CD4-positive, CD25-positive, alpha-beta regulatory T cell (primary cell): ENCODE measurements around the gene SLC12A4. TPM values are rescaled to one million over a fixed set of nuclear protein-coding genes. Genes with fewer than 3 reads are reported as not detected.
A peak's percentile ranks its signal among the peaks of the same experiment; 100 is the strongest.

Experiments used
- ATAC-seq, 2 donors: fragments of 150-1000 bp; cut with Tn5 transposase; one replicate each; pipeline ENCODE4 v1.10.0; 2021; ENCODE audit warnings: low read depth in 2 of 2, moderate number of reproducible peaks in 2 of 2, moderate library complexity in 1 of 2
- DNase-seq, 3 donors: peaks; one replicate each; pipeline versions ENCODE4 v3.0.0 to v3.0.0-alpha.2; 2012 to 2022; ENCODE audit warnings: mixed read lengths in 1 of 3
- H3K27ac ChIP-seq: one replicate; pipeline ENCODE4 v1.7.0; 2013; ENCODE audit warnings: mild to moderate bottlenecking, low read length; ENCODE audit not compliant: insufficient read depth, poor library complexity, severe bottlenecking
- H3K27me3 ChIP-seq: one replicate; pipeline ENCODE4 v1.7.0; 2013; ENCODE audit warnings: low read length; ENCODE audit not compliant: control insufficient read depth, insufficient read depth
- H3K36me3 ChIP-seq: one replicate; pipeline ENCODE4 v1.7.0; 2013; ENCODE audit warnings: mild to moderate bottlenecking, low read length, moderate library complexity; ENCODE audit not compliant: control insufficient read depth, insufficient read depth
- H3K4me1 ChIP-seq: 2 replicates; pipeline ENCODE4 v1.7.0; 2013; ENCODE audit warnings: mild to moderate bottlenecking, low read length; ENCODE audit not compliant: insufficient read depth, control insufficient read depth, poor library complexity, severe bottlenecking
- H3K4me3 ChIP-seq: one replicate; pipeline ENCODE4 v1.7.0; 2013; ENCODE audit warnings: low read depth, mild to moderate bottlenecking, low read length, moderate library complexity
- H3K9me3 ChIP-seq, 2 experiments: 1 replicate in 1 of 2; 2 replicates in 1 of 2; pipeline ENCODE4 v1.7.0; 2013; ENCODE audit warnings: low read length in 2 of 2, mild to moderate bottlenecking in 1 of 2, moderate library complexity in 1 of 2; ENCODE audit not compliant: control insufficient read depth in 2 of 2
- H3K27ac Mint-ChIP-seq, 3 donors: one replicate each; pipeline ENCODE4 v1.8.0; 2020 to 2022; ENCODE audit warnings: mild to moderate bottlenecking in 3 of 3, mixed read lengths in 3 of 3, moderate library complexity in 2 of 3
- H3K27me3 Mint-ChIP-seq: one replicate; pipeline ENCODE4 v1.8.0; 2022; ENCODE audit warnings: mild to moderate bottlenecking, mixed read lengths
- H3K36me3 Mint-ChIP-seq: one replicate; pipeline ENCODE4 v1.8.0; 2020; ENCODE audit warnings: mixed read lengths
- H3K4me1 Mint-ChIP-seq, 4 donors: one replicate each; pipeline ENCODE4 v1.8.0; 2020 to 2022; ENCODE audit warnings: mixed read lengths in 4 of 4, mild to moderate bottlenecking in 1 of 4
- H3K4me3 Mint-ChIP-seq, 4 donors: one replicate each; pipeline ENCODE4 v1.8.0; 2020 to 2022; ENCODE audit warnings: mild to moderate bottlenecking in 4 of 4, mixed read lengths in 4 of 4, moderate library complexity in 3 of 4
- H3K9me3 Mint-ChIP-seq, 7 donors: one replicate each; pipeline ENCODE4 v1.8.0; 2020 to 2022; ENCODE audit warnings: mixed read lengths in 7 of 7, mild to moderate bottlenecking in 3 of 7, moderate library complexity in 2 of 7
- polyA plus RNA-seq, 4 donors: library from polyadenylated mRNA; unstranded; fragments of 300-500 nt; fragmentation: Illumina TruSeq; gene quantifications; one replicate each; pipeline ENCODE4 v1.2.3, GENCODE V29; 2021
- total RNA-seq: library from RNA; stranded (reverse); gene quantifications from one replicate; pipeline ENCODE4 v1.2.3, GENCODE V29; 2022

Gene SLC12A4
- total and polyA plus RNA-seq, 5 donors from 2014 or later = 5.0 to 30.4 (median 6.4) TPM

DNA sequence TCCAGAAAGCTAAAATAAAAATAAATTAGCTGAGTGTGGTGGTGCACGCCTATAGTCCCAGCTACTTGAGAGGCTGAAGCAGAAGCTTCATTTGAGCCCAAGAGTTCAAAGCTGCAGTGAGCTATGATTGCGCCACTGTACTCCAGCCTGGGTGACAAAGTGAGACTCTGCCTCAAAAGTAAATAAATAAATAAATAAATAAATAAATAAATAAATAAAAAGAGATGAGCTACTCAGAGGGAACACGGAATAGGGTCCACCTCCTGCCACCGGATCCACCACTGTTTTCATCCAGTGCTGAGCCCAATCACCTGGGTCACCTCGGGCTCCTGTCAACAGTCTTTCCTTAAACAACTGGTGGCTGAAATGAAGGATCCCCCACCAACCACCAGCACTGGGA lies 18.5 kb upstream of the SLC12A4 start:
- Histone ChIP-seq H3K9me3 (no peaks in the 10 kb centered on the region), H3K27ac (no peak overlapping the region), H3K4me3 (no peak overlapping the region), H3K27me3 (no peaks in the 10 kb centered on the region), H3K36me3 (no peaks in the 10 kb centered on the region), H3K4me1 (peaks cover 19% of the 10 kb centered on the region)
- peaks cover 3% of the 10 kb centered on the region for H3K36me3 Mint-ChIP-seq
- H3K4me1 Mint-ChIP-seq = peaks cover 0 to 38% (median 21%) of the 10 kb centered on the region in 4 donors
- H3K9me3 Mint-ChIP-seq = no peaks in the 10 kb centered on the region
- no peak overlapping the region for H3K4me3 Mint-ChIP-seq
- no peaks in the 10 kb centered on the region for H3K27me3 Mint-ChIP-seq
- no peak for DNase-seq
- peak overlapping the region in 1 of 3 donors; percentile 52 for H3K27ac Mint-ChIP-seq
- ATAC-seq = no peak

DNA sequence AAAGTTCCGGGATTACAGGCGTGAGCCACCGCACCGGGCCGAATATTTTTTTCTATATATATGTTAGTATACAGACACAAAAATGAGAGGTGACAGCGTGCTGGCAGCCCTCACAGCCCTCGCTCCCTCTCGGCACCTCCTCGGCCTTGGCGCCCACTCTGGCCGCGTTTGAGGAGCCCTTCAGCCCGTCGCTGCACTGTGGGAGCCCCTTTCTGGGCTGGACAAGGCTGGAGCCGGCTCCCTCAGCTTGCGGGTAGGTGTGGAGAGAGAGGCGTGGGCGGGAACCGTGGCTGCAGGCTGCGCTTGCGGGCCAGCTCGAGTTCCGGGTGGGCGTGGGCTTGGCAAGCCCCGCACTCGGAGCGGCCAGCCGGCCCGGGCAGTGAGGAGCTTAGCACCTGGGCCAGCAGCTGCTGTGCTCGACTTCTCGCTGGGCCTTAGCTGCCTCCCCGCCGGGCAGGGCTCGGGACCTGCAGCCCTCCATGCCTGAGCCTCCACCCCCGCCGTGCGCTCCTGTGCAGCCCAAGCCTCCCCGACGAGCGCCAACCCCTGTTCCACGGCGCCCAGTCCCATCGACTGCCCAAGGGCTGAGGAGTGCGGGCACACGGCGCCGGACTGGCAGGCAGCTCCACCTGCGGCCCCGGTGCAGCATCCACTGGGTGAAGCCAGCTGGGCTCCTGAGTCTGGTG lies 13.7 kb upstream of the SLC12A4 start:
- Histone ChIP-seq H3K27ac (no peak overlapping the region), H3K4me3 (no peak overlapping the region), H3K9me3 (no peaks in the 10 kb centered on the region), H3K36me3 (no peaks in the 10 kb centered on the region), H3K4me1 (peaks cover 19% of the 10 kb centered on the region), H3K27me3 (no peaks in the 10 kb centered on the region)
- H3K4me3 Mint-ChIP-seq = no peak overlapping the region
- no peaks in the 10 kb centered on the region for H3K36me3 Mint-ChIP-seq
- no peaks in the 10 kb centered on the region for H3K27me3 Mint-ChIP-seq
- H3K27ac Mint-ChIP-seq = no peak overlapping the region
- ATAC-seq (no peak), DNase-seq (no peak)
- H3K9me3 Mint-ChIP-seq = no peaks in the 10 kb centered on the region
- H3K4me1 Mint-ChIP-seq = peaks cover 0 to 27% (median 14%) of the 10 kb centered on the region in 4 donors

DNA sequence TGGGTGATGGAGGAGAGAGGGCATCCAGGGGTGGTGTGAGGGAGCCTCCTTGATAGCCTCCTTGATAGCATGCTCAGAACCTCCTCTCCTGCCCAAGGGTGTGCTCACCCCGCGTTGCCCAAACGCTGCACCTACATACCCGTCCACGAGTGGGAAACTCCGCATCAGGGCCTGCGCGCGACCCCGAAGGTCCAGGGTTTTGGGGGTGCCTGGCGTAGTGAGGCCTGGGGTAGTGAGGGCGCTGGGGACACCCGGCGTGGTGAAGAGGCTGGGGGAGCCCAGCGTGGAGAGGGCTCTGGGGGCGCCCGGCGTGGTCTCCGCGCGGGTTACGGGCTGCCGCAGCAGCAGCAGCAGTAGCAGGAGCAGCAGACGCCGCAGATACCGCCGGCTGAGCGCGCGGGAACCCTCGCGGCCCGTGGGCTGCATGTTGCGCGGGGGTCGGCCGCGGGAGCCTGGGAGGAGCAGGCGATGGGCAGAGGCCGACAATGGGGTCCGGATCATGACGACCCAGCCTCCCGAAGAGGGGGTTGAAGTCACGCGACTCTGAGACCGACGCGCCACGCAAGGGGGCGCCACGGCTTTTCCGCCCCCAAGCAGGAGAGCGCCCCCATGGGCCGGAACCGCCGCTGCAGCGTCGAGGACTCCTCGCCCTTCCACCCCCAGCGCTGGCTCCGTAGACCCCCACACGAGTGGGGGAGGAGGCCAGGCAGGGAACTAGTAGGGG lies 11.7 kb upstream of the SLC12A4 start, which contains the start of gene DPEP3:
TSS of gene DPEP3 (minus strand) at position 545 of the 724 bp plus-strand sequence. CDS start at position 426, 119 bp downstream.
- H3K27ac Mint-ChIP-seq = peak within 1 kb of the TSS in 1 of 3 donors; percentile 52
- H3K9me3 Mint-ChIP-seq = no peaks in the 10 kb centered on the region
- Histone ChIP-seq H3K4me3 (no peak within 1 kb of the TSS), H3K27me3 (no peaks in the 10 kb centered on the region), H3K4me1 (peaks cover 19% of the 10 kb centered on the region), H3K36me3 (no peaks in the 10 kb centered on the region), H3K9me3 (no peaks in the 10 kb centered on the region), H3K27ac (no peak within 1 kb of the TSS)
- H3K27me3 Mint-ChIP-seq = no peaks in the 10 kb centered on the region
- no peak within 1 kb of the TSS for H3K4me3 Mint-ChIP-seq
- H3K4me1 Mint-ChIP-seq = peaks cover 0 to 27% (median 13%) of the 10 kb centered on the region in 4 donors
- H3K36me3 Mint-ChIP-seq = no peaks in the 10 kb centered on the region
- ATAC-seq (no peak), DNase-seq (no peak)

DNA sequence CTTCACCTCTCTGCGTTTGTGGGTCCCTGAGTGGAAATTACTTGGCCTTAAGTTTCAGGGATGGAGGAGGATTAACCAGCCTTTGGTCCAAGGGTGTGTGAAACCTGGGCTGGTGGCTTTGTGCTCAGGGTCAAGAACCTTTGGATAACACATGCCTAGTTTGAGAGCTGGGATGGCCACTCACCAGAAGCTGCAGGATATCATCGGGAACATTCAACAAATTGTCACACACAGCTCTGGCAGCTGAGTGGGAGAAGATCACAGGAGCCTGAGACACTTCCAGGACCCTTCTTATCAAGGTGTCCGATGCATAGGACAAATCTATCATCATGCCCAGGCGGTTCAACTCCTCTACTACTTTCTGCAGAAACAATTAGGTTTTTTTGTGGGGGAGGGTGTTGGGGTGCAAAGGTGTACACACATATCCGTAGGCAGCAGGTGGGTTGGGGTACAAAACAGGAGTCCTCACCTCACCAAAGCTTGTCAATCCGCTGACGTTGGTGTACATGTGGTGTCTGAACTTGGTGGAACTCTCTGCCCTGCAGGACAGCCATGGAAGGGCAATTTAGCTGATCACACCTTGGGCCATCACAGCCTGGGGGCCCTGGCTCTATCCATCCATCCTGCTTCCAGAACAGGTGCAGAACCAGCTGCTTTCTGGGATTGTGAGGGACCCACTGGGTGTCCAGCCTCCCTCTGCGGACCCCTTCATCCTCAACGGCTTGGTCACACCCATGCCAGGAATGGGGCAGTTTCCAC lies 9.2 kb upstream of the SLC12A4 start:
- no peaks in the 10 kb centered on the region for H3K9me3 Mint-ChIP-seq
- DNase-seq = no peak

DNA sequence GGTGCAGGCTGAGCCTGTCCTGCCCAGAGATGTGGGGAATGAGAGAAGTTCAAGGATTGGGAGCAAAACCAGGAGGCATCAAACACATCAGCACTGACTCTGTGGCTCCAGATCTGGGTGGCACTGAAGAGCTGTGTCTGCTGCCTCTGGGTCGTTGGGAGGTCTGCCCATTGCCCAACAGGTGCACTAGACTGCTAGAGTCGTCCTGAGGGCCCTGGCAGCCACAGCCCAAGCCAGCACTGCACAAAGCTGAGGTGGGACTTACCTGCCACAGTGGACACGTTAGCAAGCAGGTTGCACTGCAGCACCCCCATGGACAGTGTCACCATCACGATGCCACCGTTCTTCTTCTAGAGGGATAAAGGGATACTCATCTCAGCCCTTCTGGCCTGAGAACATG lies 8.6 kb upstream of the SLC12A4 start:
- H3K4me1 Mint-ChIP-seq = no peaks in the 10 kb centered on the region
- Histone ChIP-seq H3K27me3 (no peaks in the 10 kb centered on the region), H3K36me3 (no peaks in the 10 kb centered on the region), H3K27ac (no peak overlapping the region), H3K9me3 (no peaks in the 10 kb centered on the region), H3K4me3 (no peak overlapping the region), H3K4me1 (no peaks in the 10 kb centered on the region)
- no peak overlapping the region for H3K4me3 Mint-ChIP-seq
- no peaks in the 10 kb centered on the region for H3K36me3 Mint-ChIP-seq
- H3K9me3 Mint-ChIP-seq = no peaks in the 10 kb centered on the region
- H3K27me3 Mint-ChIP-seq = peaks cover 5% of the 10 kb centered on the region
- H3K27ac Mint-ChIP-seq = no peak overlapping the region
- DNase-seq (no peak), ATAC-seq (no peak)

More for the DNA sequence above, 9.2 kb upstream of the SLC12A4 start:
- Histone ChIP-seq H3K4me3 (no peak overlapping the region), H3K36me3 (no peaks in the 10 kb centered on the region), H3K27ac (no peak overlapping the region), H3K4me1 (no peaks in the 10 kb centered on the region), H3K27me3 (no peaks in the 10 kb centered on the region), H3K9me3 (no peaks in the 10 kb centered on the region)
- H3K27ac Mint-ChIP-seq = no peak overlapping the region
- peaks cover 0 to 3% (median 0%) of the 10 kb centered on the region in 4 donors for H3K4me1 Mint-ChIP-seq
- no peak for ATAC-seq
- H3K27me3 Mint-ChIP-seq = peaks cover 5% of the 10 kb centered on the region
- H3K4me3 Mint-ChIP-seq = no peak overlapping the region
- H3K36me3 Mint-ChIP-seq = no peaks in the 10 kb centered on the region

DNA sequence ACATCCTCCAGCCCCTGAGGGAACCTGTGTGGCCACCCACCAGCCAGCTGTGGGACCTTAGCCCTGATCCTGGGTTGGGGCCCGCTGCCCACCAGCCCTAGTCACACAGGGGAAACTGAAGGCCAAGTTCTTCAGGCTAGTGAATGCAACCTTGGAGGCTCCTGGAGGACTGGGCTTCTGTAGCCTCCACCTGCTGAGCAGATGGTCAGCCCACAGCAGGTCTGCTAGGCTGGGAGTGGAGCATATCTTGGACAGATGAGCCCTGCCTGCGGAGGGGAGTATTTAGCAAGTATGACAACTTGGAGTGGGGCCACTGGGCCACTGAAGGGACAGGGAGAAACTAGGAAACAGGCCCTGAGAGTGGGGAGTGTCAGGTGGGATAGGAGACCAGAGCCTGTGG lies 7.8 kb upstream of the SLC12A4 start:
- no peak overlapping the region for H3K4me3 ChIP-seq
- Mint-ChIP-seq H3K9me3 (no peaks in the 10 kb centered on the region), H3K36me3 (no peaks in the 10 kb centered on the region), H3K27me3 (peaks cover 5% of the 10 kb centered on the region), H3K4me3 (no peak overlapping the region), H3K4me1 (no peaks in the 10 kb centered on the region), H3K27ac (peak overlapping the region in 1 of 3 donors; percentile 46)
- H3K4me1 ChIP-seq = no peaks in the 10 kb centered on the region
- H3K27ac ChIP-seq = no peak overlapping the region
- ATAC-seq (no peak), DNase-seq (no peak)
- H3K9me3 ChIP-seq = no peaks in the 10 kb centered on the region
- no peaks in the 10 kb centered on the region for H3K27me3 ChIP-seq
- H3K36me3 ChIP-seq = no peaks in the 10 kb centered on the region

DNA sequence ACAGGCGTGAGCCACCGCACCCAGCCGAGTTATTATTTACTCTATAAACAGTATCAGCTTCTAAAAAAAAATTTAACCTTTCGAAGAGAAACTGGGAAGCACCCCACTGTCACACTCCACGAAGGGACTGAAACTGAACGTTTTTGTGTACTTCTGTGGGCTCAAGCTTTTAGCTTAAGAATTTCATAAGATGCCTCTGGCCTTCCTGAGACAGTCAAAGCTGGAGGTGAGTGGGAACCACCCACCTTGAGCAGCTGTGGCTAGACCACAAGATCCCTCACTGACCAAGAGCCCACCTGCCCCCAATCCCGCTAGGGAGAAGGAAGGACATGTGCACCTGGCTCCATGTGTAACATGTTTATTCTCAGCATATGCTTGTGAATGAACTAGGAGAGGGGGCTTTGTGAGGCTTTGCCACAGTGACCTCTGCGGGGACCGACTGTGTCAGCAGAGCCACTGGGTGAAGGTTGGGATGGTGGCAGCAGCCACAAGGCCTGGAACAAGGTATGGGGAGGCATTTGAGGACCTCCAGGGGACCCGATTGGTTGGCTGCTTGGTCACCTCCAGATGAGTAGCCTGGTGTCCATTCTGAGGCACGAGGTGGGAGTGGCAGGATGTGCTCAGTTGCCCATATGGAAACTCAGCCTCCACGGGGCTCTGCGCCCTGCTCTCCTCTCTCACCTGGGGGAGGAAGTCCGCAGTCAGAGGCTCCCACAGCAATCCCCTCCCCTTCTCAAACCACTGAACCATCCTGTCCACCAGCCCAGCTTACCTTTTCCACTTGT lies 7.1 kb upstream of the SLC12A4 start:
- Mint-ChIP-seq H3K27ac (no peak overlapping the region), H3K9me3 (no peaks in the 10 kb centered on the region), H3K4me1 (peaks cover 0 to 5% (median 0%) of the 10 kb centered on the region in 4 donors), H3K36me3 (no peaks in the 10 kb centered on the region), H3K4me3 (no peak overlapping the region), H3K27me3 (peaks cover 5% of the 10 kb centered on the region)
- Histone ChIP-seq H3K9me3 (no peaks in the 10 kb centered on the region), H3K36me3 (no peaks in the 10 kb centered on the region), H3K4me1 (no peaks in the 10 kb centered on the region), H3K27ac (no peak overlapping the region), H3K27me3 (no peaks in the 10 kb centered on the region), H3K4me3 (no peak overlapping the region)
- ATAC-seq (no peak), DNase-seq (no peak)
